GM21423 (cell line): ENCODE measurements around the gene AURKA.
"Not testable (repeated sequence)": the region's sequence is repeated elsewhere in the genome, so short reads cannot be mapped to it uniquely, and the experiment has no call there.

ENCODE experiments used
- ATAC-seq: cut with Tn5 transposase; IDR thresholded peaks from one replicate; pipeline ENCODE4 v1.9.1; 2021; ENCODE audit warnings: mild to moderate bottlenecking, moderate library complexity; ENCODE audit not compliant: unreplicated experiment

The AURKA gene

GRCh38 chr20:56391596-56392131 lies 351 bp downstream of the AURKA start:
- ATAC-seq, result peak; percentile 24

DNA sequence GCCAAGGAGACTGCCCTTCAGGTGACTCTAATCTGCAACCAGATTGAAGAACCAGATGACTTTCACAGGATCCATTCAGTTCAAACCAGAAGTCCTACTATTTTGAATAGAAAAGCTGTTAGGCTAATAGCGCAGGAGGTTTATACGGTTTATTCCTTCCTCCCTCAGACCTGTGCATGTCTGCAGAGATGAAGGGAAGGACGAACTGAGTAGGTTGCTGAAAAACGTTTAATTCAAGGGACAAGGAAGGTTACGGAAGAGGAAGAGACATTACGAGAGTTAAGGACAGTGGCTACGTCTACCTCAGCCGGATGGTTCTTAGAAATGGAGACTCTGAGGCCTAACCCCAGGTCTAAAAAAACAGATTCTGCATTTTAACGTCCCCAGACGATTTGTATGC lies 978 bp downstream of the AURKA start:
- ATAC-seq, result no peak

- ATAC-seq, result not testable (repeated sequence)
These were observed 1.6 kb downstream of the AURKA start for GRCh38 chr20:56390396-56390795.

GRCh38 chr20:56389807-56390206 lies 2.2 kb downstream of the AURKA start:
- ATAC-seq, result no peak

GRCh38 chr20:56388882-56389281 lies 3.1 kb downstream of the AURKA start:
- ATAC-seq, result no peak

- no peak for ATAC-seq
These were observed 5.8 kb downstream of the AURKA start for GRCh38 chr20:56386219-56386618.

- no peak for ATAC-seq
These were observed 6.9 kb downstream of the AURKA start for GRCh38 chr20:56385130-56385529.

- no peak for ATAC-seq
These were observed 8.7 kb downstream of the AURKA start for GRCh38 chr20:56383334-56383733.

DNA sequence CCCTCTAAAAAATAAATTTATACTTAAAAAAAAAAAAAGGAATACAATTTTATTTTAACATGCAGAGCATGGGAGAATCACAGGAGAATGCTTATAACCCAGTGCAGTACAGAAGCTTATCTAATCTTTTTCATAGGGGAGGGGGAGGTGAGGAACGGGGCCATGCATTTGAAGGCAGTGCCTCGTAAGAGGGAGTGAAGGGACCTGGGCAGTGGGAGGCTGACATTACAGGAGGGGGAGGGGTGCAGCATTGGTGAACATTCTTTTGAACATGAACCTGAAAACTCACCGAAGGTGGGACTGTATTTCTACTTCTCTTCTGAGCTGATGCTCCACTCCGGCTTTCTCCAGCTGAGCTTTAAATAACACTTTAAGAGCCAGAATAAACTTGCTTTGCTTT lies 9.3 kb downstream of the AURKA start:
- no peak for ATAC-seq

- no peak for ATAC-seq
These were observed 10.5 kb downstream of the AURKA start for GRCh38 chr20:56381501-56381900.

DNA sequence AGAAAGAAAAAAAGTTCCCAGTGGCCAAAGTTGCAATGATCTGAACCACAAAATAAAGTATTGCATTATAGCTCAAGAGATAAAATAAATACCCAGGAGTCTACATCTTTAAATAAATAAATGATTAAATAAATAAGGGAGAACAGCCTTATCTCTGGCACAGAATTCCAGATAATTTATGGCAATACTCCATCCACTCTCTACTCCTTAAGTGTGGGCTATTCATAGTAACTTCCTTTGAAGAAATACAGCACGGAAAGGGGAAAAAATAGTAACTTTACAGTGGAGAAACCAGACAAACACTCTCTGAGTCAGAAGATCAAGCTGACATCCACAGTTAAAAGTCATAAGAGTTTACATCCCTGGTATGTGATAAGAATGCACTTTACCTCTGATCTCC lies 11.6 kb downstream of the AURKA start:
- ATAC-seq, result no peak

DNA sequence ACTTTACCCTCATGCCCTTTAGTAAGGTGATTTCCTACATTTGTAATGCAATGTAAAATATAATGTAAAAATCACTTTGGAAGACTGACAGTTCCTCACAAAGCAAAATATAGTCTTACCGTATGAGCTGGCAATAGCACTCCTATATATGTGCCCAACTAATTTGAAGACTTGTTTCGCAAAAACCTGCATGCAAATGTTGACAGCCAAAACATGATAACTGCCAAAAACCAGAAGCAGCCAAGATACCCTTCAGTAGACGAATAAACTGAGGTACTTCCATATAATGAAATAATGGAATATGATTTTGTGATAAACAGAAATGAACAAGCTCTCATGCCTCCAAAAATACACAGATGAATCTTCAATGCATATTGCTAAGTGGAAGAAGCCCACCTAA lies 13.6 kb downstream of the AURKA start:
- ATAC-seq, result no peak

DNA sequence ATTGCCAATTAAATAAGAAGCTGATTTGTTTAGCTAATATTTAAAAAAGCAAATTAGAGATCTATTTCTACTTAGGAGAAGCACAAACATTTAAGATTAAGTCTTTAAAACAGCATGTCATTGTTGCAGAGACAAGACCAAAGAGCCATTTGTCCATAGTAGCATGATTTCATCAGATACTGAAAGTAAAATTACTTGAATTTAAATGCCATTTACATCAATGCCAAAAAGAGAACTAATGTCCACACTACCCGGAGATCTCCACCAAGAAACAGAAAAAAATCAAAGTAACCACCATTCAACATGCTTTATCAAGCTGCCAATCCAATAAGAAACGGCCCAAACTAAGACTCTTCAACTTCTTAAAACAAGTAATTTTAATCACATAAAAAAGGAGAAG lies 15.7 kb downstream of the AURKA start:
- ATAC-seq, result no peak

DNA sequence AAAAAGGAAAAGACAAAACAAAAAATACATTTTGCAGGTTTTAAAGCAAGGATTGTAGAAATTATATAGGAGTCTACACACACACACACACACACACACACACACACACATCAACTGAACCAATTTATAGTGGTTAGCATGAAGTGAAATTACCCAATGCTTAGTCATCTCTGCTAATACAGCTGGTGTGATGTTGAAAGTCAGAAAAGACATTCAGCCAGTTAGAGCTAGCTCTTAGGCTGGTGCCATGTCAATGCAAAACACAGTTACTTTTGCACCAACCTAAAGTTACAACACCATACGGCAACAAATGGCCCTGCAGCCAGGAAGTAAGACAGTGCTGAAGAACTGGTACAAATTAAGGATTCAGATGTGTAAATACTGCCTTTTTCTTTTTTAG lies 18.1 kb downstream of the AURKA start:
- peak; percentile 62 for ATAC-seq

DNA sequence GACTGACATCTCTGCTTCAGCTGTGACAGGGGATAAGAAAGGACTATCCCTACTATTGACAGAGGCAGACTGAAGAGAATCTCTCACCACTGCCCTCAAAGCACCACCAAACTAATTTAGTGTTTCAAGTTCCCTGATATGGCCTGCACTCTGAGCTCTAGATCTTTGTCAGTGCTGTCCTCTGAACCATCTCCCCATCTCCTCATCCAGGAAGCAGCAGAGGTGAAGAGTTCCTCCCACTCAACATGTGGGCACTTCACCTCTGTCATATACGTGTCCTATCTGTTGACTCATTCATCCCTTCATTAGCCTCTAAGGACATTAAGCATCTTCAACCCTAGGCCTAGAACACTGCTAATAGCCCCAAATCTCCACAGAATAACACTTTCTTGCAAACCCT lies 19.2 kb downstream of the AURKA start:
- ATAC-seq, result no peak

DNA sequence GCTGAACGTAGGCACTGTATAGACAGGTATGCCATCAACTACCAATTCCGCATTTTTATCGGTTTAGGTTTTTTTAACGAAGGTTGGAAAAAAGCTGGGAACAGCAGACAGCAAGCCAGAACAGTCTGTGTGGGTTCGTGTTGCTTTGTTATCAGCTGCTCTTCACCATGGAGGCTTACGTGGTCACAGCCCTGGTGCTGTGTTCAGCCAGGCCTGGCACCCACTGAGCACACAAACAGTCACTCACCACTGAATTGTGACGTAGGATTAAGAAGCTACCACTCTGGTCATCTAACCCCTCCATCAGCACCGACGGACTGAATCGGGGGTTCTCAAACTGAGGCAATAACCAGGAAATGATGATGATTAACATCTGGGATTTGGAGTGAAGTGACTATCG lies 20.0 kb downstream of the AURKA start:
- ATAC-seq, result no peak

GRCh38 chr20:56369179-56369578 lies 22.8 kb downstream of the AURKA start:
- no peak for ATAC-seq

DNA sequence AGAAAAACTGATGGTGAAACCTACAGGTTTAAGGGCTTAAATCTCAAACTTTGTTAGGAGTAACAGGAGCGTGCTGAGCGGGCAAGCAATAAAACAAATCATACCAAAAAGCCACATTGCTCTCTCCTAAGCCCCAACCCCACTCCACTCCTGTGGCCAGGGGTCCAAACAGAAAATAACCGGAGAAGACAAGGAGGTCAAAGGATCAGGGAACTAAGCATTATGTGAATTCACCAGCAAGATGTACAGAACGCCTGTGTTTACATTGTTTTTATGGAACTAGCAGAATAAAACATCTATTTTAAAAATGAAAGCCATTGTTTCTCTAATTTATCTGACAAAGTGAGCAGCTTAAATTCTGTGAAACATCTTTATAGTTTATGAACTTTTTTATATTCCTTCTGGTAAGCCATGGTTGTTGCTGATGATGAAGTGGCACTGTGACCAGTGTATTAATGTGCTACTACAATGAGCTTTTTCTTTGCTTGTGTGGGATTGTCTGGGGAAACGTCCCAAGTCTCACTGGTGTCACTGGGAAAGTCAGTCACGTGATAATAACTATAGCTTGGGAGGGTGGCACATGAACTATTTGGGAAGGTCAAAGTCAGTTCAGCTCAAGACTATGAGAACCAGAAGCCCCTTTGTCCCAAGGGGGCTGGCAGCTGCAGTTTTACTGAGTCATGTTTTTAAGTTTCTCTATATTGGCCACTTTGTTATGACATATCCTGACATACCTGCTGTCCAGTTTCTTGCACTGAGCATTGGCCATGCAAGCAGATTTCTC lies 23.5 kb downstream of the AURKA start:
- no peak for ATAC-seq

GRCh38 chr20:56363491-56363890 lies 28.5 kb downstream of the AURKA start:
- no peak for ATAC-seq

- no peak for ATAC-seq
These were observed 29.1 kb downstream of the AURKA start for GRCh38 chr20:56362833-56363413.

- ATAC-seq, result no peak
These were observed 30.1 kb downstream of the AURKA start for GRCh38 chr20:56361900-56362299.

DNA sequence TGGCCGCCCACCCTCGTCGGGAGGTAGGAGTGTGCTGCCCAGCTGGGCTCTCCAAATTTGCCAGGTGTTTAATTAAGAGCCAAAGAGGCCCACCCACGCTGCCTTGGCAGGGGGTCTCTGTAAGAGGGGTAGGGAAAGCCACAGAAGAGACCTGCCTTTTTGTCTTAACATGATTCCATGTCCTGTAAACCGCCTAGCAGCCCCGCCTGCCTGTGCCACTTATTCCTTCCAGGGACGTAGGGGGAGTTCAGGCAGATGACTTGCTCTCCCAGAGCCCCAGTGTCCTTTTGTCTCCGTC lies 31.2 kb downstream of the AURKA start:
- no peak for ATAC-seq
